DMS 273 (cell line): ENCODE data around the gene PPP1R12B.
"Not testable (repeated sequence)": the region's sequence is repeated elsewhere in the genome, so short reads cannot be mapped to it uniquely, and the experiment has no call there.

Source experiments
- DNase-seq: peaks from one replicate; lab custom pipeline; 2025; ENCODE audit not compliant: unreplicated experiment; lab: John Stamatoyannopoulos, UW

The PPP1R12B gene

DNA sequence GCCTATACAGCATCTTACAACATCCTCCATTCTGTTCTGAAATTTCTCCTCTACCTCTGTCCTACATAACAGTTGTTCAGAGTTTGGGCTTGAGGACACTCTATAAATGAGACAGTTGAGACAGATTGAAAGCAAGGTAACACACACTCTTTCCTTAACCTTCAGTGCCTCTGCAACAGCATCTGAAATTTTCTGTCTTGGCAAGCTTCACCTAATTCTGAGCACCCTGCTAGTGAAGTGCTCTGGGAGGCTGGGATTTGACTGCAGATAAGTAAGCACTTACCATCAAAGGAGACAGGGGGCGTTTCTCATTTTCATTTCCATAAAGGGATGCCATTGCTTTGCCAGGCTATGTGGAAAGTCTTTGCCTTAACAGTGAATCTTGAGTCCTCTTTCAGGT, 53.3 kb downstream of the PPP1R12B start:
- peak; percentile 47 for DNase-seq

DNA sequence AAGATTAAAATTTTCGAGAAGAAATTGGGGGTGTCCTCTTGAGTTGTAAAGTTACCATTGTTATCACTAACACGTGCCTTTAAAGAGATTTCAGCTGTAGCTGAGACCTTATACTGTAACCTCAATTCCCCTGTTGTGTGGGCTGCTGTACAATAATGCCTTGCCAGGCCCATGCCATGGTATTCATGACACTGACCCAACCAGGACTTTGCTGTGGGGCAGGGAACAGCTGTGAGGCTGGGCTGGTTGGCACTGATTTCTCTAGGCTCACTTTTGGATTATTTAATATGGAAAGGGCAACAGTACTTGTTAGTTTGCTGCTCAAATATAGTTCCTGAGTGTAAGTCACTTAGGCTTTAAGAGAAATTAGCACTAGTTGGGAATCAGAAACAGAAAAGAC, 54.9 kb downstream of the PPP1R12B start:
- DNase-seq: peak; percentile 22

DNA sequence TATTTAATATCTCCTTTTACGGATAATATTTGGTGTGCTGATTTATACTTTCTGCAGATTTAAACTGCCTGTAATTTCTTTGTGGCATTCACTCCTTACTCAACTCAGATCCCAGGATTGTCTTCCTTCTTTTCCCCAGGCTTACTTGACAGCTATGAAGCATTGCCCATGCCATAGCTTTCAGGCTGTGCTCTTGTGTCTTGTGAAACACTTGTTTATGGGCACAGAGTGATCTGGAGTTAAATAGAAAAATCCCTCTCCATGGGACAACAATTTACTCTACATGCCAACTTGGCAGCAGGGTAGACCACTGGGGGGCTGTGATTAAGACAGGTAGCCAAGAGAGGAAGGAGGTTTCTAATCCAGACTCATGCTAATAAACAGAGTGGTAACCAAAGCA, 57.4 kb downstream of the PPP1R12B start:
- peak; percentile 24 for DNase-seq

DNA sequence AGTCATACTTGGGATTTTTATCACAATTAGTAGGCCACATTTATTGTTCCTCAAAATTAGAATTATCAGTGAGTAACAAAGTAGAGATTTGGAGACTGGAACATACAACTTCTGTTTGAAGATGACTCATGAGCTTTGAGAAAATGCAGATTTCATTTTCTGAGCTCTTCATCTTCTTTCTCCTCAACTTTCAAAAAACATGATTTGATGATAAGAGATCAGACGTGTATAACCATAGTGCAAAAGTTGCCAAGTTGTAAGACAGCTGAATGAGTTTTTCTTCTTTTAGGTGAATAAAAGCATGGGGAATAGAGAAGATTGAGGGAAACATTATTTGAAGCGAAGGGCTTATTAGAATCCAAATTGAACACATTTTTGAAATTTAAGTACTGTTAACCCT, 58.4 kb downstream of the PPP1R12B start:
- not testable (repeated sequence) for DNase-seq

DNA sequence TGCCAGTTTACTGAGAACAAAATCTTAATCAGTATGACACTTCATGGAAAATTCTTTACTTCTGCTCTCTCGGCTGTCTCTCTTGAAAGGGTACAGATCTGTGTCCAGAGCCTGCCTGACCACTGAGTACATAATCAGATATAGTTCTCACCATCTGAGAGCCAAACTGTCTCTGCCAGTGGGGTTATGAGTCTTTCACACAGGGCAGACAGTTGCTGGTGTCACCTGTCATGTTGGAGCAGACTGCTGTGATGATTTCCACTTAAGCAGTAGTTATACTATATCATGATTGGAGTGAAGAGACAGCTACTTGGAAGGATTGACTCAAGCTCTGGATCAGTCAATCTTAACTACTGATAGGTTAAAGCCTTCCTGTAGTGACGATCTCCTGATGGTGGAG, 58.9 kb downstream of the PPP1R12B start:
- peak; percentile 31 for DNase-seq

DNA sequence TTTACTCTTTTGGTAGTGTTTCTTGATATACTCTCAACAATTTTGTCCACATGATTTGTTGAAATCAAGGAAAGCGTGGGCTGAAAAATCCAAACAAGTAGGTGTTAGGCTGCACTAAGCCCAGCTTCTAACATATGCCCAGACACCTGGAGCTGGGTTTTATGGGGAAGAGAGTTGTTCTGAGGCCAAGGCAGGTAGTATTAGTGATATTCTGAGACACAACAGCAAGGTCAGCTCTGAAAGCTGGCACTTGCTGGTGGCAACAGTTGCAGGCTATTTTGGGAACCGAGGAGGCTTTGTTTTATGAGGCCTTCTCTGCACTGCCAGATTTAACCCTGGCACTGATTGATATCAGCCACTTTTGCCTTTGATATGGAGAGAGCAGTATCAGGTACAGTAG, 61.8 kb downstream of the PPP1R12B start:
- DNase-seq: peak; percentile 74

DNA sequence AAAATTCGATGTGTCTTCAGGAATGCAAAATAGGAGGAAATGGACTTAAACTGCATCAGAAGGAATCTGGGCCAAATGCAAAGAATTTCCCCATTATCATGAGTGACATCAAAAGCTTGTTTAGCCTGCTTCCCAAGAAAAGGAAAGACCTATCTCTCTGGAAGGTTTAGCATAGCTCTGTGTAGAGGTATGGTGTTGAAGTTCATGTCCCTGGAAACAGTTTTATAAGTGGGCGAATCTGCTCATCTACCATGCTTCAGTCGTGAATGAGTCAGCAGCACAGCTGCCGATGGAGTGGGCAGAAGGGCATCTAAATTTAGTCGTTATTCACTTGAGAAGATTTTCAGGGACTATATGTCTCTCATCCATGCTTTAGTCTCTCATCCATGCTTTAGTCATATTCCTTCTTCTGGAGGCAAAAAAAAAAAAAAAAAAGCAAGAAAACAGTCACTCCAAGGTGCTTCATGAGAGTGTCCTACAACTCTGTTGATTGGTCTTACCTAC, 62.4 kb downstream of the PPP1R12B start:
- peak; percentile 70 for DNase-seq

DNA sequence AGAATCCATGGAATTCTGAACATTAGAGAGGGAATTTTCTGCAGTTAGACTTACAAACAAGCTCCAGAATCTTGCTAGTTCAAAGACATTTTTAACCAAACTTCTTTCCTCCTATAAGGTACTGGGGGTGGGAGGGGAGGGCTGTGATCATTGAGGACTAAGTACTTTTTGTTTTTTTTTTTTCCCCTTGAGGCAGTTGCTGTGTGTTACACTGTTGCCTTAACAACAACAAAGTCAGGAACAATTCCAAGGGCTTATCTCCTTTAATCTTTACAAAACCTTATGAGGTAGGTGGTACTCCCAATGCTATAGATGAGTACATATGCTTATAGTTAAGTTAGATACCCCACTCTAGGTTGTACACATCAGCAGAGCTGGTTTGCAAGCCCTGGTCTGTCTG, 62.9 kb downstream of the PPP1R12B start:
- DNase-seq: peak; percentile 54

DNA sequence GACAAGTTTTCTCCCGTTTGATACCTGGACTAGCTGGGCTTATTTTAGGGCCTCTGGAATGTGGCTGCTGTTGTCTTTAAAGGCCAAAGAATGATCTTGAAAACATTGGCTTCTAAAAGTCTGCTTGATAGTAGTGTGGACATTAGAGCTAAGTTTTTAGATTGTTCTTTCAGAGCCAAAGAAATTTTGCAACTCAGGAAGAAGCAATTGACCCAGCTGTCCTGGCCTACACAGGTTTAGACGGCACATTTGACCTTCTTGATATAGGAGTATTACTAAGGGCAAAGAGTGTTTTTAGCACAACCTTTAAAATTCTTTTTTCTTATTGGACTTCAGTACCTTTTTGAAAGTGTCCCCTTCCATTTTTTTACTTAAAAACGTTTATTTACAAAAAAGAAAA, 63.9 kb downstream of the PPP1R12B start:
- DNase-seq: not testable (repeated sequence)

DNA sequence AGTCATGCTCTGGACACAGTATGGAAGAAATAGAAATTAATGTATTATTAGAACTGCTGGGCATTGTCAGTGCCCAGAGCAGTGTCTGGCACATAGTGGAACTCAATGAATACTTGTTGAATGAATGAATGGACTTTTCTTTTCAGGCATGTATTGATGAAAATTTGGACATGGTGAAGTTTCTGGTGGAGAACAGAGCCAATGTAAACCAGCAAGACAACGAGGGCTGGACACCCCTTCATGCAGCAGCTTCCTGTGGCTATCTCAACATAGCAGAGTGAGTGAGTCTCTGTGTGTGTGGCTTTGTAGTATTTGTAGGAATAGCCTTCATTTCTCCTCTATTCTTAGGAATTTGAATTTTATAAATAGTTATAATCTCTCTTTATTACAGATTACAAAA, 68.1 kb downstream of the PPP1R12B start:
- DNase-seq: no peak

DNA sequence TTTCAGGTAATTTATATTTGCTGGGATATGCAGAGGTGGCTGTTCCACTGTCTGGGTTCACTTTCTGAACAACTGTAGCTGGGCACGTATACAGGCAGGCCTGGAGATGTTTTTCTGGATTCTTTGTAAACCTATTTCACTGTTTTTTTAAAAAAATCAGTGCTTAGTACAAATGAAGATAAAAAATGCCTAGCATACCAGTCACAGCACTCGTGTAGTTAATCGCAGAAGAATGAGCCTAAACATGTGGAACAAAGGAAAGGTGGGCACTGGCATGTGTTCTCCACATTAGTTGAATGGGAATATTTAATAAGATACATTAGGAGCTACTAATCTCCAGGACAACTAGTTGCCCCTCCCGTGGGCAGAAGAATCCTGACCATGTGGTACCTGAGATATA, 68.6 kb downstream of the PPP1R12B start:
- not testable (repeated sequence) for DNase-seq

DNA sequence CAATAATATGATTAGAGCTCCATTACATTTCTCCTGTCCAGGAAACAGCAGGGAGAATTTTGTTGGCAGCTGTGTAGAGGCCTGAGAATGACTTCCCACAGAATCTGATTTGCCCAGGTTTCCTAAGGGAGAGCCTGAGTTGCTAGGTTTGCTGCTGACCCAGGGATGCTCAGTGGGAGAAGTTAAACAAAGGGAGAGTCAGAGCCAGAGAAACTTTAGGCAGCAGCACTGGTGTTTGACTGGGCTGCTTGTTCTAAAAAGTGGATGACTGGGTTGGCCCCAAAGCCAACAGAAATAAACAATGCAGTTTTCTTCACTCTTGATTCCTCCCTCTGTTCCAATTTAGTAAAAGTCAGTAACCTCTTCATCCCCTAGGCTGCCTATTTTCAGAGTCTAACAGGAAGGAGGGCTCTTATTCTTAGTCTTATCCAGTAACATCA, 69.3 kb downstream of the PPP1R12B start:
- peak; percentile 47 for DNase-seq

DNA sequence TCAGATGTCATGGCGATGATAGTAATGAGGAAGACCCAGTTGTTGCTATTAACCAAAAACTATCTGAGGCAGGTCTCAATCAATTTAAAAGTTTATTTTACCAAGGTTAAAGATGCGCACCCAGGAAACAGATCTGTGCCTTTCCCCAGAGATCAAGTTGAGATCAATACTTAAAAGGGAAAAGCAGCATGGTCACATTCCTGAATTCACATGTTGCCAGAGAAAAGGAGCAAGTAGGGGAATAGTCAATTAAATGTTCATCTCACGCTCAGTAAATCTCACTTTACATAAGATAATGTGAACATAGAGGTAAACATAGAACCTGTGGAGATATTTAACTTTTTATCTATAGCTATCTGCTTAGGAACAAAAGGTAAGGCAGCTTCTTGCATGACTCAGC, 71.2 kb downstream of the PPP1R12B start:
- not testable (repeated sequence) for DNase-seq

DNA sequence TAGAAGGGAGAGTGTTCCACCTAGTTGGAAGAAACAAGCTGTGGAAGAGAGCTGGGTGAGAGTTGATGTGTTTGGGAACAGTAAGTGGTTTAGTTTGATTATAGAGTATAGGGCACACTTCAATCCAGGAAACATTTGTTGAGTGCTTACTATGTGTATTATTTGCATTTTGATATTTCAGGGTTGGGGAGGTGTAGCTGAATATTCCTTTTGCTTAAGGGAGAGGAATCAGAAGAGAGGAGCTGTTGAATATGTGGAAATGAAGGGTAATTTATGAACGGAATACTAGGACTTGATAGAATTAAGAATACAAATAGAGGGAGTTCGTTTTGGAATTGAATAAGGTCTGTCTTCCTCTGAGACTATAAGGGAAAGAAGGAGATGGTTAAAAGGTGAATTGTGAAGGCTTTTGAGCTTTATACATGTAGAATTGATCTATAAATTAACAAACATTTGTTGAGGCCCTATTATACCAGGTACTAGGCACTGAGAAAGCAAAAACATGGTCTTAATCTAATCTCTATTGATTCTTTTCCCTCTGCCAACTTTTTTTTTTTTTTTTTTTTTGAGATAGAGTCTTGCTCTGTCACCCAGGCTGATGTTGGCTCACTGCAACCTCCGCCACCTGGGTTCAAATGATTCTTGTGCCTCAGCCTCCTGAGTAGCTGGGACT, 72.1 kb downstream of the PPP1R12B start:
- DNase-seq: not testable (repeated sequence)

DNA sequence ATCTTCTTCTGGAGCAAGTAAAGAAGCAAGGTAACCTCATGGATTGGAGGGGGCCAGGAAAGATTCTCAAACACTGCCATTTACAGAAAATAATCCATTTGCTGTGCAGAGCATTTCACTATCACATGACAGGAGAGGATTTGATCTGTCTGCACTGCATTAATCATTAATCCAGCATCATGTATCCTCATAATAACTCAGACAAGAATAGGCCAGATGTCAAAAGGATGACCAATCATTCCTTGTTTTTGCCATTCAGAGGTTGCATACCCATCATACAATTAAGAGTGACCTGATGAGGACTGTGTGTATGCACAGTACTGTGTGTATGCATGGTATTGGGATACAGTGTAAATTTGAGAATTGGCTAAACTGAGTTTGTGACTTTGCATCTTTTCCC, 74.2 kb downstream of the PPP1R12B start:
- not testable (repeated sequence) for DNase-seq

DNA sequence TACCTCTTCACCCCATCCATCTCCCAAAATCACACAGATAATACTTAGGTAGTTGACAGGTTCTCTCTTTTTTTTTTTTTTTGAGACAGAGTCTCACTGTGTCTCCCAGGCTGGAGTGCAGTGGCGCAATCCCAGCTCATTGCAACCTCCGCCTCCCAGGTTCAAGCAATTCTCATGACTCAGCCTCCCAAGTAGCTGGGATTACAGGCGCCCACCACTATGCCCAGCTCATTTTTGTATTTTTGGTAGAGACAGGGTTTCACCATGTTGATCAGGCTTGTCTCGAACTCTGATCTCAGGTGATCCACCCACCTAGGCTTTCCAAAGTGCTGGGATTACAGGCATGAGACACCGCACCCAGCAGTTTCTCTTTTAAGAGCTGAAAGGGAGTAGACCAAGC, 75.8 kb downstream of the PPP1R12B start:
- DNase-seq: not testable (repeated sequence)

DNA sequence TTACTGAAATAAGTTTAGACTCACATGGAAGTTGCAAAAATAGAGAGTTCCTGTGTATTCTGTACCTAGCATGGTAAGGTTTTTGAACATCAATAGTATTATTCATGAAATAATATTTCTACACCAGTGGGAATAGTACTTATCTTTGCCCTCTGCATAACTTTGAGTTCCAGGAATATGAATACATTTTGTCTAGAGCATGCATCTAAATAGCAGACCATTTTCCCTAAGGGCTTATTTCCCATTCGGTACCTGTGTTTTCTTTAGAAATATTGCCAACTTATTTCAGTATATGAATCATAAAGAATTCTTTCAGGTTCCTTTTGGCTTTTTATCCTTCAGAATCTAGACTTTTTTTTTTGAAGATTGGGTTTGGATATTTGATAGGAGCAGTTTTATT, 81.6 kb downstream of the PPP1R12B start:
- not testable (repeated sequence) for DNase-seq

DNA sequence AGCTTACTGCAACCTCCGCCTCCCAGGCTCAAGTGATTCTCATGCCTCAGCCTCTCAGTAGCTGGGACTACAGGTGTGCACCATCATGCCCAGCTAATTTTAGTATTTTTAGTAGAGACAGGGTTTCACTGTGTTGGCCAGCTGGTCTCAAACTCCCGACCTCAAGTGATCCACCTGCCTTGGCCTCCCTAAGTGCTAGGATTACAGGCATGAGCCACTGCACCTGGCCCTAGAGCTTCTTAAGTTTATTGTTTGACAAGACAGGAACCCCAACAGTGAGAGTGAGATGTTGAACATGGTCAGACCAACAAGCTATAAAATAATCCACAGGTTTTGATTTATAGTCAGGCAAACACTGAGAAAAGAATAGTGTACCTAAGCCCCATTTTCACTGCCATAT, 83.8 kb downstream of the PPP1R12B start:
- DNase-seq: not testable (repeated sequence)

DNA sequence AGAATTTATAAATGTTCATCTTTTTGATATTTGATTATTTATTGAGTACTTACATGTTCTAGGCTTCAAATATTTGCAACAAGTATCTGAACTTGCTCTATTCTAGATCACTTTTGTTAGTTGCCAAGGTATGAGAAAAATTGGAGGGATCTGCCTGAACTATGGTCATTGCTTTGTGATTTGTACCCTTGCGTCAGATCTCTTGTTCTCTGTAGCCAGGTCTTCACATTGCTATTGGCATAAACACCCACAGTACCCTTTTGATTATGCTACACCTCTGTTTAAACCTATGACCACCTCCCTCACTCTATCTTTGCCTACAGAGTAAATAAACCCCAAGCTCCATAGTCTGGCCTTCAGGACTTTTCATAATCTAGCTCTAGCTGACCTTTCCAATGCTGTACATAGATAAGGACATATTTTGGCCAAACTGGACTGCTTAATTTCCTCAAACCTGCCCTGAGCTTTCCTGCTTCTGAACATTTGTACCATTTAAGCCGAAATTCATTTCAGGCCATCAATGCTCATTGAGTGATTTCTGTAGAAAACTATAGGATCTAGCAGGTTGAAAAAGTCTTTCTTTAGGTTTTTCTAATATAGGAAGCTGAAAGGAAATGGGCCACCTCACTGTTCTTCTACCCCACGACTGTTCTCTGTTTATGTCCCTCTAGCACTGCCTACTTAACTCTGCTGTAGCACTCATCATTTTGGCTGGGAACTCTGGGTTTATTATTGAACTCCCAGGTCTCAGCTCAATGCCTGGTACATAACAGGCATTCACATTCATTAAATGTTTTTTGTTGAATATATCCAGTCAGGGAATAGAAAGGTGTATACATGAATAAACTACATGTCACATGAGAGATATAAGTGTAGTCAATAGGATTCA, 84.9 kb downstream of the PPP1R12B start:
- no peak for DNase-seq

DNA sequence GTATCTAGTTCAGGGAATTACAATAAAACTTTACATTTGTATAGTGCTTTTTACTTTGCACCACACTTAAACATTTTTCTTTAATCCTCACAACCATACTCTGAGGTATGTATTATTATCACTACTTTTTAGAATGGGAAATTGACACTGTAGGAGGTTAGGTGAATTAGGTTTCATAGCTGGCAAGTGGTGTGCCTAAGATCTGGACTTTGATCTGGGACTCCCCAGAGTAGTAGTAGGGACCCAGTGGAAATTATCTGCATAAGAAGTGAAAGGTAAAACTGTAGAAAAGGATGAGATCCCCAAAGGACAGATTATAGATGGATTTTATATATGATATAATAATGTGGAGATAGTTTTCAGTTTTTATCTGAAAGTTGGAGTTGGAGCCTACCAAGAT, 85.6 kb downstream of the PPP1R12B start:
- DNase-seq: no peak

DNA sequence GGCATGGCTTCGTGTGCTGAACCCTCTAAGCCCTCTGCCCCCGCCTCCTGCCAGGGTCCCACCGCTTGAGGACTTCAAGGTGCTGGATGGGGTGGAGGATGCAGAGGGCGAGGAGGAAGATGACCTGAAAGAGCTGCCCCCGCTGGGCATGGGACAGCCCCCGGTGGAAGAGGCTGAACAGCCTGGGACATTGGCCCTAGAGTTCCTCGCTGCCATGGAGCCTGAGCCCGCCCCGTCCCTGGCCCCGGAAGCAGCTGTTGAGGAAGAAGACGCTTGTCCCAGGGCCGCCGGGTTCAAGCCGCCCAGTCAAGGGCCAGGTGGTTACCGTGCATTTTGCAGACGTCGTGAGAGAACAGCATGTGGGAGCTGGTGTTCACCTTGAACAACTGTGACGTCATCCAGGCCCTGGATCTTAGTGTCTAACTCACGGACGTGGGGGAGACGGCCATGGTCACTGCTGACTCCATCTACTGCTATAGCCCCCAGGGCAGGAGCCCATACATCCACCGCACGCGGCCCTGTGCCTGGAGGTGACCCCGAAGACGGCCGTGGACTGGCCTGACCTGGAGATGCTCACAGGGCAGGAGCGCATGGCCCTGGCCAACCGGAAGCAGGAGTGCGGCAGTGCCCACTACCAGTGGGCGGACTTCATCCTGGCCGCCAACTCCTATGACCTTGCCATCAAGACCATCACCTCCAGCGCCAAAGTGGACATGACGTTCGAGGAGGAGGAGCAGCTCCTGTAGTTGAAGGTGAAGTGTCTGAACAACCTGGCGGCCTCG, 90.1 kb downstream of the PPP1R12B start:
- DNase-seq: no peak
